SK-N-MC (cell line): ENCODE data around the gene EHBP1.

Source experiments
- DNase-seq: peaks from one replicate; pipeline ENCODE4 v3.0.0-alpha.2; 2011; ENCODE audit warnings: low read depth, low spot score
- H3K27ac ChIP-seq: fragments of 200-600 bp; sonication (generic); 2 replicates; pipeline ENCODE4 v1.5.1; 2016; ENCODE audit warnings: mixed run types
- H3K36me3 ChIP-seq: fragments of 200-600 bp; sonication (generic); 2 replicates; pipeline ENCODE4 v1.6.1; 2017; ENCODE audit warnings: antibody characterized with exemption, low read length, mixed read lengths; ENCODE audit not compliant: insufficient read depth
- H3K4me3 ChIP-seq: fragments of 200-600 bp; sonication (generic); 2 replicates; pipeline ENCODE4 v1.5.1; 2016
- H3K9ac ChIP-seq: fragments of 200-600 bp; sonication (generic); 2 replicates; pipeline ENCODE4 v1.8.0; 2017; ENCODE audit warnings: mixed run types, mixed read lengths; ENCODE audit not compliant: insufficient read length
- H3K9me3 ChIP-seq: fragments of 200-600 bp; sonication (generic); 2 replicates; pipeline ENCODE4 v1.6.1; 2017; ENCODE audit warnings: low read depth, mild to moderate bottlenecking, antibody characterized with exemption, low read length, moderate library complexity, mixed read lengths
- EZH2 ChIP-seq: fragments of 200-600 bp; sonication (generic); IDR thresholded peaks from one replicate; pipeline ENCODE4 v1.6.1; 2017; ENCODE audit warnings: antibody characterized with exemption
- FOXP2 ChIP-seq: optimal IDR thresholded peaks from 2 replicates; pipeline ENCODE3; 2011; ENCODE audit warnings: mild to moderate bottlenecking, moderate library complexity; ENCODE audit not compliant: insufficient read depth; ENCODE audit errors: extremely low read length, control extremely low read depth
- POLR2AphosphoS5 ChIP-seq: IDR thresholded peaks from 2 replicates; pipeline ENCODE4 v1.6.1; 2012; ENCODE audit warnings: mild to moderate bottlenecking, low read depth, low read length, borderline replicate concordance

EHBP1 gene

GRCh38 chr2:63078852-63079606, 373.5 kb downstream of the EHBP1 start:
- no peaks in the 10 kb centered on the region for H3K36me3 ChIP-seq
- no peak overlapping the region for H3K27ac ChIP-seq
- TF ChIP-seq EZH2 (no peak), POLR2AphosphoS5 (no peak), FOXP2 (no peak)
- no peaks in the 10 kb centered on the region for H3K9me3 ChIP-seq
- no peak for DNase-seq
- H3K4me3 ChIP-seq: no peak overlapping the region
- H3K9ac ChIP-seq: no peak overlapping the region

GRCh38 chr2:63081404-63081803, 375.9 kb downstream of the EHBP1 start:
- TF ChIP-seq FOXP2 (no peak), EZH2 (no peak), POLR2AphosphoS5 (no peak)
- no peak overlapping the region for H3K9ac ChIP-seq
- no peaks in the 10 kb centered on the region for H3K9me3 ChIP-seq
- no peaks in the 10 kb centered on the region for H3K36me3 ChIP-seq
- no peak overlapping the region for H3K27ac ChIP-seq
- no peak for DNase-seq
- H3K4me3 ChIP-seq: no peak overlapping the region

GRCh38 chr2:63086687-63087086, 381.2 kb downstream of the EHBP1 start:
- no peak overlapping the region for H3K4me3 ChIP-seq
- H3K27ac ChIP-seq: no peak overlapping the region
- no peaks in the 10 kb centered on the region for H3K36me3 ChIP-seq
- DNase-seq: no peak
- H3K9me3 ChIP-seq: no peaks in the 10 kb centered on the region
- no peak overlapping the region for H3K9ac ChIP-seq
- TF ChIP-seq POLR2AphosphoS5 (no peak), EZH2 (no peak)

GRCh38 chr2:63092401-63092800, 386.9 kb downstream of the EHBP1 start:
- no peaks in the 10 kb centered on the region for H3K36me3 ChIP-seq
- no peak for DNase-seq
- TF ChIP-seq POLR2AphosphoS5: no peak
- no peak for TF ChIP-seq FOXP2
- TF ChIP-seq EZH2: no peak
- no peak overlapping the region for H3K9ac ChIP-seq
- H3K27ac ChIP-seq: no peak overlapping the region
- H3K4me3 ChIP-seq: no peak overlapping the region
- no peaks in the 10 kb centered on the region for H3K9me3 ChIP-seq

- H3K36me3 ChIP-seq: no peaks in the 10 kb centered on the region
- H3K4me3 ChIP-seq: no peak overlapping the region
- DNase-seq: no peak
- H3K9me3 ChIP-seq: no peaks in the 10 kb centered on the region
- H3K27ac ChIP-seq: no peak overlapping the region
- TF ChIP-seq EZH2: no peak
- TF ChIP-seq FOXP2: no peak
- no peak for TF ChIP-seq POLR2AphosphoS5
- H3K9ac ChIP-seq: no peak overlapping the region
These were observed 387.3 kb downstream of the EHBP1 start for GRCh38 chr2:63092857-63093256.

- TF ChIP-seq POLR2AphosphoS5 (no peak), EZH2 (no peak), FOXP2 (no peak)
- DNase-seq: no peak
- Histone ChIP-seq H3K9me3 (no peaks in the 10 kb centered on the region), H3K27ac (no peak overlapping the region), H3K36me3 (no peaks in the 10 kb centered on the region), H3K9ac (no peak overlapping the region), H3K4me3 (no peak overlapping the region)
These were observed 388.0 kb downstream of the EHBP1 start for GRCh38 chr2:63093502-63093901.
